Measurements from ENCODE around the gene COBL. TPM values are rescaled to one million over a fixed set of nuclear protein-coding genes. Genes with fewer than 3 reads are reported as not detected.

Gene COBL
- total and polyA plus RNA-seq, 2 donors (not counting 3 experiments of a cell fraction or from before 2014, with no cell fraction given) = 0.11 TPM; not detected in 1

DNA sequence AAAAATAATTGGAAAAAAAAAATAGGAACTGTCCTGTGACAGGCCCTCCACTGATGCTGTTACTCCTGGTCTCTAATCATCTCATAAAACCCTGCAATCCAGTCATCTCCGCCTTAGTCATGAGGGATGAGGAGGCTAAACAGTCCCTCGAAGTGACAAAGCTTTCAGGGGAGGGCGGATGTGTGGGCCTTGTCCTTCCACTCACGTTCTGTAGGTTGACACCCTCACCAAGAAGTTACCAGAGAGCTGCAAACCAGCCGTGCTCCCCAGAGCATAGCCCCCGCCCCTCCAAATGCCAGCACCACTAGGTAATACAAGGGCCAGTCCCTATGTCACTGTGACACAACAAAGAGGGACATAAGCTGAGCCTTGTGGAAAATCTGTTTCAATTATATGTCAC lies 11.9 kb downstream of the COBL start:
- dilution Hi-C loops (cut with MboI; ENCODE audit: extremely low pct_ligation_motif_present, low sequenced_read_pairs) = no loop called here
- CTCF ChIA-PET = no interaction called here

DNA sequence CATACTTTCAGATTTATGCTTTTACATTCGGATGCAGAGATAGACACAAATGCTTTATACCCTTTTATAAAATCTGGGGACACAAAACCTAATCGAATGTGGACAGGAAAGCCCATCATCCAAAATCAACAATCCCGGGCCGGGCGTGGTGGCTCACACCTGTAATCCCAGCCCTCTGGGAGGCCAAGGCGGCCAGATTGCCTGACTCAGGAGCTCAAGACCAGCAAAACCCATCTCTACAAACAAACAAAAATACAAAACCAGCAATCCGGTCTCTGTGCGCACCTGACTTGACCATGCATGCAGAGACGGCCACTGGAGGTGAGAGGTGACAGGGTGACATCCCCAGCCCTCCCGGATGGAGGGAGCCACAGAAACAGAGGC lies 13.5 kb downstream of the COBL start:
- H3K4me3 ChIP-seq (replicated peaks in 1 of 3; ENCODE audit: insufficient read depth in 1 of 3, low read depth in 1 of 3, low read length in 3 of 3) = no peak overlapping the region
- H3K9me1 ChIP-seq (replicated peaks; ENCODE audit: control insufficient read depth, extremely low read depth, insufficient read depth, low read length) = no peaks in the 10 kb centered on the region
- H2AFZ ChIP-seq (ENCODE audit: low read depth, low read length) = no peak overlapping the region
- no peaks in the 10 kb centered on the region for H3K4me1 ChIP-seq (ENCODE audit: control insufficient read depth, extremely low read depth, insufficient read depth, low read length)
- dilution Hi-C loops (cut with MboI; ENCODE audit: extremely low pct_ligation_motif_present, low sequenced_read_pairs) (no loop called here), intact Hi-C loops (cut with micrococcal nuclease) (no loop called here)
- BruUV-seq (replicated peaks) = no TSS peak
- no peak for FAIRE-seq
- no peaks in the 10 kb centered on the region for H3K27me3 ChIP-seq (ENCODE audit: control insufficient read depth in 2 of 2, insufficient read depth in 2 of 2, low read length in 2 of 2)
- CTCF ChIA-PET = no interaction called here
- H3K36me3 ChIP-seq (ENCODE audit: control insufficient read depth in 2 of 2, extremely low read depth in 1 of 2, insufficient read depth in 2 of 2, low read length in 2 of 2) = no peaks in the 10 kb centered on the region
- H4K20me1 ChIP-seq (replicated peaks; ENCODE audit: control insufficient read depth, extremely low read depth, insufficient read depth, low read length) = no peaks in the 10 kb centered on the region
- H3K27ac ChIP-seq (ENCODE audit: insufficient read depth, low read depth, low read length) = no peak overlapping the region
- no peak overlapping the region for H3K4me2 ChIP-seq (ENCODE audit: insufficient read depth, low read length)
- no peak for DNase-seq (ENCODE audit: low read depth, low spot score)
- POLR2A ChIA-PET = no interaction called here
- H3K79me2 ChIP-seq (ENCODE audit: control insufficient read depth, insufficient read depth, low read length) = no peaks in the 10 kb centered on the region
- no peak overlapping the region for H3K9ac ChIP-seq (replicated peaks; ENCODE audit: extremely low read depth, insufficient read depth, low read length)
- TF ChIP-seq POLR2AphosphoS5 (IDR thresholded peaks at IDR 0.05; ENCODE audit: insufficient read depth, low read depth, low read length) = no peak
- H3K9me3 ChIP-seq (replicated peaks; ENCODE audit: control insufficient read depth, insufficient read depth, low read length) = no peaks in the 10 kb centered on the region

More for the DNA sequence above, 11.9 kb downstream of the COBL start:
- H3K27ac ChIP-seq (ENCODE audit: insufficient read depth, low read depth, low read length) = no peak overlapping the region
- H3K27me3 ChIP-seq (ENCODE audit: control insufficient read depth in 2 of 2, insufficient read depth in 2 of 2, low read length in 2 of 2) = no peaks in the 10 kb centered on the region
- POLR2A ChIA-PET = no interaction called here
- H3K9me3 ChIP-seq (replicated peaks; ENCODE audit: control insufficient read depth, insufficient read depth, low read length) = no peaks in the 10 kb centered on the region
- DNase-seq (ENCODE audit: low read depth, low spot score) = no peak
- H4K20me1 ChIP-seq (replicated peaks; ENCODE audit: control insufficient read depth, extremely low read depth, insufficient read depth, low read length) = no peaks in the 10 kb centered on the region
- H3K9me1 ChIP-seq (replicated peaks; ENCODE audit: control insufficient read depth, extremely low read depth, insufficient read depth, low read length) = no peaks in the 10 kb centered on the region
- intact Hi-C loops (cut with micrococcal nuclease) = no loop called here
- no peak overlapping the region for H3K4me3 ChIP-seq (replicated peaks in 1 of 3; ENCODE audit: insufficient read depth in 1 of 3, low read depth in 1 of 3, low read length in 3 of 3)
- BruUV-seq (replicated peaks) = no TSS peak
- H2AFZ ChIP-seq (ENCODE audit: low read depth, low read length) = no peak overlapping the region
- no peak for FAIRE-seq
- no peaks in the 10 kb centered on the region for H3K36me3 ChIP-seq (ENCODE audit: control insufficient read depth in 2 of 2, extremely low read depth in 1 of 2, insufficient read depth in 2 of 2, low read length in 2 of 2)
- H3K4me2 ChIP-seq (ENCODE audit: insufficient read depth, low read length) = no peak overlapping the region
- no peaks in the 10 kb centered on the region for H3K4me1 ChIP-seq (ENCODE audit: control insufficient read depth, extremely low read depth, insufficient read depth, low read length)
- TF ChIP-seq MYC (IDR thresholded peaks at IDR 0.05; ENCODE audit: low read depth, low read length) (no peak), POLR2AphosphoS5 (IDR thresholded peaks at IDR 0.05; ENCODE audit: insufficient read depth, low read depth, low read length) (no peak), POLR2A (IDR thresholded peaks at IDR 0.05; ENCODE audit: low read depth, low read length) (no peak), FOS (IDR thresholded peaks at IDR 0.05; ENCODE audit: borderline replicate concordance, insufficient read depth, low read length) (no peak)
- TF ChIP-seq, protein P1, sequence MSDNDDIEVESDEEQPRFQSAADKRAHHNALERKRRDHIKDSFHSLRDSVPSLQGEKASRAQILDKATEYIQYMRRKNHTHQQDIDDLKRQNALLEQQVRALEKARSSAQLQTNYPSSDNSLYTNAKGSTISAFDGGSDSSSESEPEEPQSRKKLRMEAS (IDR thresholded peaks at IDR 0.05; ENCODE audit: insufficient read depth, insufficient read length) = no peak
- no peaks in the 10 kb centered on the region for H3K79me2 ChIP-seq (ENCODE audit: control insufficient read depth, insufficient read depth, low read length)
- H3K9ac ChIP-seq (replicated peaks; ENCODE audit: extremely low read depth, insufficient read depth, low read length) = no peak overlapping the region
